Stromal cell of bone marrow (primary cell): Measurements from ENCODE around the gene KIAA1755.

Source experiments
- DNase-seq: peaks from one replicate; pipeline ENCODE4 v3.0.0-alpha.2; 2012; ENCODE audit warnings: low read depth

Gene KIAA1755

DNA sequence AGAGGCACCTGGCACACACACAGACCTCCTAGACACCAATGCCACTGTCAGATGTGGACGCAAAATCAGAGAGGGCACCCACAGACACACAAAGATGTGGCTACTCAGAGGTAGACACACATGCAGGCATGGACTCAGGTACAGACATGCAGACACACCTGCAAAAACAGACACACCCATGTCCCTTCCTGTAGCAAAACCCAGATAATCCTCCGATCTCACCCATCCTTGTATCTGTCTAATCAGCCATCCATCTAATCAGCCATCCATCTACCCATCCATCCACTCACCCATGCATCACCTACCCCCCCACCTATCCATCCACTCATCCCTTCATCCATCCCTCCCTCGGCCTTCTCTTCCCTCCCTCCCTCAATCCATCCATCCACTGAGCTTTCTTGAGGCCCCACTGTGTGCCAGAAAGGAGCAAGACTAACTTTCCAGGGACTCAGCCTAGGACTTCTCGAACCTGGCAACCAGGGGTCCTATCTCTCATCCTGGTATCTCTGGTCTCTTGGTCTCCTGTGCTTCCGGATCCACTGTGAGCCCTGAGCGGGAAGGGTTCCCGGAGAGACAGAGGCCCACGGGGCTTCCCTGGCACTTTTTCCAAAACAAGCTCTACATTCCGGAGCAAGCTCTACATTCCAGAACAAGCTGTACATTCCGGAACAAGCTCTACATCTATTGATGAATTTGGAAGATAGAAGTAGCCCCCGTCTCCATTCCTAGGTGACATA is 94.4 kb downstream of the KIAA1755 start:
- DNase-seq = no peak

DNA sequence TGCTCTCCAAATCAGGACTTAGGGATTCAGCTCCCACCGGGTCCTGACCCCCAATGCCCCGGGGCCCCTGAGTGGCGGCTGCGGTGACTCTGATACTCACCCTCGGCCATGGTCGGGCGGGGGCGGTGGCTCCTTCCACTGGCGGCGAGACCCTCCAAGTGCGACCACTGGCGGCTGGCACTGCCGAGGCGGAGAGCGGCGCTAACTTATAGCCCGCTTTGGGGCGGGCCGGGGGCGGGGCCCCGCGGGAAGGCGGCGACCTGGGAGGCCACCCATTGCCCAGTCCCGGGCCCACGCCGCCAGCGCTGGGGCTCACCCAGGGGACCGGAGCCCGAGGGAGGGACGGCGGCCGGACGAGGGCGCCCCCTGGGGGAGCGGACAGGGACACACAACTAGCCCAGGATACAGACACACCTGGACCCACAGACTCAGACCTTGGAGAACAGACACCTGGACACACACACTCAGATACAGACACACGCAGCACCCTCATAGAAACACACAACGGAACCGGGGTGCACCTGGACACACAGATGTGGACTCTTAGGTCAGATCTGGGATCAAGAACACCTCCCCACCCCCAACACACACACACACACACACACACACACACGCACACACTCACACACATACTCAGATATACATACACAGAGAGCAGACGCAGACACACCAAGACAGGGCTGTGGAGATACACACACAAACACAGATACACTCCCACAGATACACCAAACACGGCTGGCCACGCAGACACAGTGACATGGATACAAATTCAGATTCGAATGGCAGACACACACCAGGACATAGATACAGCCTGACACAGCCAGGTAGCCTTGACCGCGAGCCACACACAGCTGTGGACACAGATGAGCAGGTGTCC is 95.2 kb downstream of the KIAA1755 start, which contains the start of gene TGM2:
TGM2 (minus strand) TSS at position 182 of the 877 bp plus-strand sequence; CDS start at position 110, 72 bp downstream.
- DNase-seq = no peak

DNA sequence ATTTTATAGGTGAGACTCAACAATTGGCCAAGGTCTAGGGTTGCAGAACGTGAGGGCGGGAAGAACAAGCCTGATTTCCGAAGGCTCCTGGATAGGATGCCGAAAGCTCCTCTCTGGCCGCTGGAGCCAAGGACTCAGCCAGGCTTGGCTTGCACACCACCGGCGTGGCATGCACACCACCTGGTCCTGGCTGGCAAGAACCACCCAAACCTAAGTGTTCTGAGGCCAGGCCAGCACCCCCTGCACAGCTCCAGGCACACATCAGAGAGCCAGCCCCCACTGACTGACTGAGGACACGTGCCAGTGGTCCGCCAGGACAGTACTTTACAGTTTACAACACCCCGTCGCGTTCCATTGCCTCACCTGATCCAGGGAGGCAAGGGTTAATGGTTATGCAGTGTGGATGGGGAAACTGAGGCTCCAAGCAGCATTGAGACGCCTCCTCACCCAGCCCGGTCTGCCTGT is 95.9 kb downstream of the KIAA1755 start:
- DNase-seq = no peak

DNA sequence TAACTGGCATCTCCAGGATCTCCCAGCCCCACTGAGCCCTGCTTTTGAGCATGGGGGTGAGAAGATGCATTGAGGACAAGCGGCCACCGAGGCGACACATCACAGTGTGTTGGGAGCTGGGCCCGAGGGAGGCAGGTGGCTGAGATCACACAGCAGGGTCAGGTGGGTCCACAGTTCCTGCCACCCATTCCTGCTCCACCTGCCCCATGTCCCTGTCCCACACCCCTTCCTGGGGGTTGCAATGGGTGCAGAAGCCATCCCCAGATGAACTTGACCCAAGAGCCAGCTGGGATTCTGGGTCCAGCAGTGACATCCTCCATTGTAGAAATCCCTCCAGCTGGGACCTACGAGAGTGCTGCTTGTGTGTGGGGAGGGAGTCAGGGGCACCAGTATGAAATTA is 96.5 kb downstream of the KIAA1755 start:
- DNase-seq = no peak

DNA sequence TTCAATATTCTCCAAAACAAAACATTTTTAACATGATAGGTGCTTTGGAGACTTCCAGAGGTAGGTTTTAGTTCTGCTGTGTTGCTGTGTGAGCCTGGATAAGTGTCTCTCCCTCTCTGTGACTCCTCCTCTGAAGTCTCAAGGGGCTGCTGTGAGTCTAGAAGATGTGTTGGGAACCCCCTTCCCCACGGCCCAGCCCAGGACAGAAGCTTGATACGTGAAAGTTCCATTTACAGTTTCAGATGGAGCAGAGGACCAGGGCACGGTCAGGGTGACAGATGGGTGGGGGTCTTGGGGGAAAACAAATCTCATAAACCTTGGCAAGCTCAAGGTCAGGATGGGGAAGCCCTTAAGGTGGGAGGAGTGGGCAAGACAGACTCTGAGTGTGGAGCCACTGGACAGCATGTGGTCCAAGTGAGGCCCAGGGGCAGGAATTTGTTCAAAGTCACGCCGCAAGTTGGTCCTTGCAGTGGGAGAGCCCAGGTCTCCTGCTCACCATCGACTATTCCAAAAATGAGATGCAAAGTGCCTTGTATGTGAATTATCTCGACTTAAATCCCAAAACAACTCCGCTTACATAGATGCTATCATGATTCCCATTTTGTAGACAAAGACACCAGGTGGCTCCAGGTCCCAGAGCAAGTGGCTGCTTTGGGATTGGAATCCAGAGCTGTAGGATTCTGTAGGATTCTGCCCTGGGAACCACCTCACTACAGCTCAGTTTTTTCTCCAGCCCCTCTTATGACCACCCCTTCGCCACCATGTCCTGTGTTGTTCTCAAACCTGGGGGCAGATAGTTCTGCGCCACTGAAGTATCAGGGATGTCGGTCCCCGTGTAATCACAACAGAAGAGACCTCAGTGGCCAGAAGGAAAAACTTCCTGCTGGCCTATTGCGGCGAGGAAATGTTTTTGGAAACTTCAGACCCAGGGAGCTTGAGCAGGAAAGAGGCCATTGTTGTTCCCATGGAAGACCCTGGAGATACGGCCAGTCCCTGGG is 97.4 kb downstream of the KIAA1755 start:
- DNase-seq = no peak

DNA sequence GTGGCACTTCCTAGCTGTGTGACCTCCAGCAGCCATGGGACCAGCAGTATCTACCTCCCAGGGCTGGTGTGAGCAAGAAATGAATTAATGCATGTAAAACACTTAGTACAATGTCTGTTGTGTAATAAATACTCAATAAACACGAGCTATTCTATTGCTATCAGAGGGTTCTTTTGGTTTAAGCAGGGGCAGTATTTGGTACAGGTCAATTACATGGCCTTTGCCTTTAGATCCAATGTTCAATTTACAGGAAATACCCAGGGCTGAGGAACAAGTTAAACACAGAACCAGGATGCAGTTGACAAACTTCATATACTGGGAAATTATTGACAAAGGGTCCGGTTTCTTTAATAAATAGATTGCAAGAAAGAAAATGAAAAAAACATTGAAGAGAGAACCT is 98.4 kb downstream of the KIAA1755 start:
- no peak for DNase-seq

DNA sequence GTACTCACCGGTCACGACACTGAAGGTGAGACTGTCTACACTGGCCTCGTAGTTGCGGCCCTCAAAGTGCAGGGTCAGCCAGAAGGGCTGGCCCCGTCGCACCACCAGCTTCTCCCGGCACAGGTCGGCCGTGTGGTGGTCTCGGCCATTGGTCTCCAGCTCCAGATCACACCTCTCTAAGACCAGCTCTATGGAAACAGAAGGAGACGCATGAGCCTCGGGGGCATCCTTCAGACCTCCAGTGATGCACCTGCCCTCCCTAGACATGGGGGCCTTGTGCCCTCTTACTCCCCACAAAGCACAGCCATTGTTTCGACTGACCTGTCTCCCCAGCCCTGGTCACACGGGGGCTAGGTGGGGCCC is 99.1 kb downstream of the KIAA1755 start:
- DNase-seq = no peak
